Measurements from ENCODE around the gene GCA.
A peak's percentile ranks its signal among the peaks of the same experiment; 100 is the strongest.

The GCA gene

GRCh38 chr2:162343824-162344616 lies at the start of gene GCA:
GCA (plus strand) TSS chr2:162344132; CDS start chr2:162344249, 117 bp downstream.
- DNase-seq (ENCODE audit: low spot score) (peak; percentile 94), FAIRE-seq (peak; percentile 58)

- DNase-seq (ENCODE audit: low spot score) (no peak), FAIRE-seq (no peak)
Measured at GRCh38 chr2:162295009-162295408, 48.9 kb upstream of the GCA start.

- no peak for FAIRE-seq
- peak; percentile 25 for DNase-seq (ENCODE audit: low spot score)
Measured at GRCh38 chr2:162297925-162298552, 45.9 kb upstream of the GCA start.

- FAIRE-seq = no peak
- DNase-seq (ENCODE audit: low spot score) = no peak
Measured at GRCh38 chr2:162298669-162299335, 45.1 kb upstream of the GCA start.

- FAIRE-seq (no peak), DNase-seq (ENCODE audit: low spot score) (no peak)
Measured at GRCh38 chr2:162300266-162300665, 43.7 kb upstream of the GCA start.

- DNase-seq (ENCODE audit: low spot score) = peak; percentile 9
- FAIRE-seq = no peak
Measured at GRCh38 chr2:162301151-162301804, 42.7 kb upstream of the GCA start.

GRCh38 chr2:162301877-162302276 lies 42.1 kb upstream of the GCA start:
- FAIRE-seq (no peak), DNase-seq (ENCODE audit: low spot score) (no peak)

GRCh38 chr2:162305901-162306300 lies 38.0 kb upstream of the GCA start:
- FAIRE-seq (no peak), DNase-seq (ENCODE audit: low spot score) (no peak)

- DNase-seq (ENCODE audit: low spot score) = no peak
- no peak for FAIRE-seq
Measured at GRCh38 chr2:162308747-162309503, 35.0 kb upstream of the GCA start.

GRCh38 chr2:162312853-162313252 lies 31.1 kb upstream of the GCA start:
- DNase-seq (ENCODE audit: low spot score) (no peak), FAIRE-seq (no peak)

- FAIRE-seq = no peak
Measured at GRCh38 chr2:162315938-162316337, 28.0 kb upstream of the GCA start.

GRCh38 chr2:162316590-162316989 lies 27.3 kb upstream of the GCA start:
- DNase-seq (ENCODE audit: low spot score) = no peak
- no peak for FAIRE-seq

More at GRCh38 chr2:162315938-162316337, 28.0 kb upstream of the GCA start:
- DNase-seq (ENCODE audit: low spot score) = no peak

- no peak for FAIRE-seq
- DNase-seq (ENCODE audit: low spot score) = no peak
Measured at GRCh38 chr2:162317058-162317742, 26.7 kb upstream of the GCA start.

- no peak for FAIRE-seq
- DNase-seq (ENCODE audit: low spot score) = peak; percentile 22
Measured at GRCh38 chr2:162317861-162318327, 26.0 kb upstream of the GCA start.

GRCh38 chr2:162318328-162319180 lies 25.4 kb upstream of the GCA start, which contains the start of gene IFIH1:
IFIH1 (minus strand) TSS chr2:162318684; CDS start chr2:162318307, 377 bp downstream.
- DNase-seq (ENCODE audit: low spot score) = peak; percentile 83
- FAIRE-seq = no peak

- FAIRE-seq = no peak
Measured at GRCh38 chr2:162320864-162321517, 22.9 kb upstream of the GCA start.

GRCh38 chr2:162324953-162325352 lies 19.0 kb upstream of the GCA start:
- DNase-seq (ENCODE audit: low spot score) = no peak
- FAIRE-seq = no peak

More at GRCh38 chr2:162320864-162321517, 22.9 kb upstream of the GCA start:
- DNase-seq (ENCODE audit: low spot score) = no peak

GRCh38 chr2:162327134-162327769 lies 16.7 kb upstream of the GCA start:
- FAIRE-seq (no peak), DNase-seq (ENCODE audit: low spot score) (no peak)

All from urothelium cell line (cell line).